DOHH2 (cell line): ENCODE results near the gene GLYATL1.

Source experiments
- CTCF ChIP-seq: fragments of 200-600 bp; sonication (generic); IDR thresholded peaks from one replicate; pipeline ENCODE4 v1.5.1; 2014; ENCODE audit warnings: antibody characterized with exemption, mild to moderate bottlenecking, low read depth, low read length; ENCODE audit not compliant: poor library complexity, severe bottlenecking
- EZH2phosphoT487 ChIP-seq: fragments of 200-600 bp; sonication (generic); IDR thresholded peaks from 2 replicates; pipeline ENCODE4 v1.6.1; 2017; ENCODE audit warnings: borderline replicate concordance, mild to moderate bottlenecking, antibody characterized with exemption, low read length, moderate library complexity, mixed read lengths

- TF ChIP-seq CTCF (no peak), EZH2phosphoT487 (no peak)
Observed at GRCh38 chr11:58949184-58949583, 9.9 kb downstream of the GLYATL1 start.
